IgD-negative memory B cell (primary cell): Measurements from ENCODE around the gene USP48. TPM values are rescaled to one million over a fixed set of nuclear protein-coding genes. Genes with fewer than 3 reads are reported as not detected.

Source experiments
- H3K27ac Mint-ChIP-seq, 3 donors: one replicate each; pipeline ENCODE4 v1.8.0; 2020 to 2022; ENCODE audit warnings: mild to moderate bottlenecking in 3 of 3, mixed read lengths in 3 of 3, moderate library complexity in 1 of 3
- H3K27me3 Mint-ChIP-seq: one replicate; pipeline ENCODE4 v1.8.0; 2021; ENCODE audit warnings: mixed read lengths
- H3K36me3 Mint-ChIP-seq: one replicate; pipeline ENCODE4 v1.8.0; 2020; ENCODE audit warnings: mild to moderate bottlenecking, mixed read lengths
- H3K4me1 Mint-ChIP-seq, 3 donors: one replicate each; pipeline ENCODE4 v1.8.0; 2020 to 2022; ENCODE audit warnings: mixed read lengths in 3 of 3, mild to moderate bottlenecking in 1 of 3
- H3K4me3 Mint-ChIP-seq, 4 donors: one replicate each; pipeline ENCODE4 v1.8.0; 2020 to 2022; ENCODE audit warnings: mild to moderate bottlenecking in 4 of 4, mixed read lengths in 4 of 4, moderate library complexity in 3 of 4
- H3K9me3 Mint-ChIP-seq, 3 donors: one replicate each; pipeline ENCODE4 v1.8.0; 2020 to 2021; ENCODE audit warnings: mixed read lengths in 3 of 3, mild to moderate bottlenecking in 1 of 3
- polyA plus RNA-seq: library from polyadenylated mRNA; unstranded; fragments of 300-500 nt; fragmentation: Illumina TruSeq; gene quantifications from one replicate; pipeline ENCODE4 v1.2.3, GENCODE V29; 2021

Gene USP48
- polyA plus RNA-seq, 1 donor from 2014 or later, result 58.4 TPM

- Mint-ChIP-seq H3K27me3 (peaks cover 46% of the 10 kb centered on the region), H3K27ac (peak overlapping the region in 1 of 3 donors; percentile 53), H3K36me3 (peaks cover 1% of the 10 kb centered on the region), H3K4me3 (no peak overlapping the region), H3K4me1 (peaks cover 1 to 10% (median 7%) of the 10 kb centered on the region in 3 donors), H3K9me3 (no peaks in the 10 kb centered on the region)
These were observed 120.3 kb downstream of the USP48 start for GRCh38 chr1:21662426-21663247.

GRCh38 chr1:21661886-21662285 is 121.1 kb downstream of the USP48 start:
- H3K9me3 Mint-ChIP-seq, result no peaks in the 10 kb centered on the region
- peaks cover 39% of the 10 kb centered on the region for H3K27me3 Mint-ChIP-seq
- peaks cover 1% of the 10 kb centered on the region for H3K36me3 Mint-ChIP-seq
- peak overlapping the region in 1 of 3 donors; percentile 53 for H3K27ac Mint-ChIP-seq
- peaks cover 1 to 10% (median 7%) of the 10 kb centered on the region in 3 donors for H3K4me1 Mint-ChIP-seq
- peak overlapping the region in 1 of 4 donors; percentile 17 for H3K4me3 Mint-ChIP-seq

DNA sequence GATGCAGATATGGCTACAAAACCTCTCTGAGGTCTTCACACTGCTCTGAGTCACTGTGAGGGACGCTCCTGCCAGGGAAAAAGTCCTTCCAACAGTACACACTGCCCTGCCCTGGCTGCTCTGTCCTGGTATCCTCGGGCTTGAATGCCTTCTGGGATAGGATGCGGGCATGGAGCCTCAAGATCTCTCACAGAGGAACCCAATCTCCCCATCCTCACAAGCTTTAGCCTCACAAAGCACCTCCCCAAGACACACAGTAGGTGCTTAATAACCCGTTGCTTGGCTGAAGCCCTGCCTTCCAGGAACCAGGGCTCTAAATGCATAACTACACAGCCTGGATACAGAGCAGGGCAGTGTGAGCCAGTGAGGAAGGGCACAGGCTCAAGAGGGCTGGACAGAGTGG is 123.0 kb downstream of the USP48 start:
- peak overlapping the region in 1 of 4 donors; percentile 39 for H3K4me3 Mint-ChIP-seq
- no peaks in the 10 kb centered on the region for H3K9me3 Mint-ChIP-seq
- peak overlapping the region in 1 of 3 donors; percentile 89 for H3K27ac Mint-ChIP-seq
- peaks cover 1 to 10% (median 7%) of the 10 kb centered on the region in 3 donors for H3K4me1 Mint-ChIP-seq
- H3K27me3 Mint-ChIP-seq, result peaks cover 29% of the 10 kb centered on the region
- peaks cover 1% of the 10 kb centered on the region for H3K36me3 Mint-ChIP-seq

GRCh38 chr1:21659099-21659923 is 123.6 kb downstream of the USP48 start:
- Mint-ChIP-seq H3K9me3 (no peaks in the 10 kb centered on the region), H3K36me3 (peaks cover 1% of the 10 kb centered on the region), H3K4me1 (peaks cover 1 to 8% (median 5%) of the 10 kb centered on the region in 3 donors), H3K4me3 (peak overlapping the region in 1 of 4 donors; percentile 79), H3K27me3 (peaks cover 29% of the 10 kb centered on the region), H3K27ac (peak overlapping the region in 2 of 3 donors; percentile 78 to 89)

- peaks cover 3 to 5% (median 3%) of the 10 kb centered on the region in 3 donors for H3K4me1 Mint-ChIP-seq
- no peak overlapping the region for H3K4me3 Mint-ChIP-seq
- H3K27me3 Mint-ChIP-seq, result peaks cover 28% of the 10 kb centered on the region
- H3K27ac Mint-ChIP-seq, result no peak overlapping the region
- peaks cover 1% of the 10 kb centered on the region for H3K36me3 Mint-ChIP-seq
- no peaks in the 10 kb centered on the region for H3K9me3 Mint-ChIP-seq
These were observed 125.3 kb downstream of the USP48 start for GRCh38 chr1:21657456-21658190.

GRCh38 chr1:21655748-21656147 is 127.2 kb downstream of the USP48 start:
- no peak overlapping the region for H3K4me3 Mint-ChIP-seq
- H3K36me3 Mint-ChIP-seq, result peaks cover 1% of the 10 kb centered on the region
- peaks cover 13% of the 10 kb centered on the region for H3K27me3 Mint-ChIP-seq
- H3K27ac Mint-ChIP-seq, result no peak overlapping the region
- H3K9me3 Mint-ChIP-seq, result no peaks in the 10 kb centered on the region
- peaks cover 7 to 16% (median 10%) of the 10 kb centered on the region in 3 donors for H3K4me1 Mint-ChIP-seq

- Mint-ChIP-seq H3K27ac (peak overlapping the region in 1 of 3 donors; percentile 17), H3K9me3 (no peaks in the 10 kb centered on the region), H3K27me3 (peaks cover 8% of the 10 kb centered on the region), H3K4me1 (peaks cover 7 to 16% (median 10%) of the 10 kb centered on the region in 3 donors), H3K4me3 (no peak overlapping the region), H3K36me3 (no peaks in the 10 kb centered on the region)
These were observed 127.7 kb downstream of the USP48 start for GRCh38 chr1:21655259-21655658.

- H3K27ac Mint-ChIP-seq, result no peak overlapping the region
- H3K4me3 Mint-ChIP-seq, result peak overlapping the region in 1 of 4 donors; percentile 41
- H3K4me1 Mint-ChIP-seq, result peaks cover 6 to 12% (median 10%) of the 10 kb centered on the region in 3 donors
- H3K9me3 Mint-ChIP-seq, result no peaks in the 10 kb centered on the region
- H3K36me3 Mint-ChIP-seq, result no peaks in the 10 kb centered on the region
- H3K27me3 Mint-ChIP-seq, result no peaks in the 10 kb centered on the region
These were observed 128.7 kb downstream of the USP48 start for GRCh38 chr1:21654209-21654608.

- H3K27me3 Mint-ChIP-seq, result no peaks in the 10 kb centered on the region
- no peak overlapping the region for H3K27ac Mint-ChIP-seq
- H3K36me3 Mint-ChIP-seq, result no peaks in the 10 kb centered on the region
- H3K4me1 Mint-ChIP-seq, result peaks cover 9 to 13% (median 10%) of the 10 kb centered on the region in 3 donors
- no peak overlapping the region for H3K4me3 Mint-ChIP-seq
- H3K9me3 Mint-ChIP-seq, result no peaks in the 10 kb centered on the region
These were observed 129.2 kb downstream of the USP48 start for GRCh38 chr1:21653744-21654100.

DNA sequence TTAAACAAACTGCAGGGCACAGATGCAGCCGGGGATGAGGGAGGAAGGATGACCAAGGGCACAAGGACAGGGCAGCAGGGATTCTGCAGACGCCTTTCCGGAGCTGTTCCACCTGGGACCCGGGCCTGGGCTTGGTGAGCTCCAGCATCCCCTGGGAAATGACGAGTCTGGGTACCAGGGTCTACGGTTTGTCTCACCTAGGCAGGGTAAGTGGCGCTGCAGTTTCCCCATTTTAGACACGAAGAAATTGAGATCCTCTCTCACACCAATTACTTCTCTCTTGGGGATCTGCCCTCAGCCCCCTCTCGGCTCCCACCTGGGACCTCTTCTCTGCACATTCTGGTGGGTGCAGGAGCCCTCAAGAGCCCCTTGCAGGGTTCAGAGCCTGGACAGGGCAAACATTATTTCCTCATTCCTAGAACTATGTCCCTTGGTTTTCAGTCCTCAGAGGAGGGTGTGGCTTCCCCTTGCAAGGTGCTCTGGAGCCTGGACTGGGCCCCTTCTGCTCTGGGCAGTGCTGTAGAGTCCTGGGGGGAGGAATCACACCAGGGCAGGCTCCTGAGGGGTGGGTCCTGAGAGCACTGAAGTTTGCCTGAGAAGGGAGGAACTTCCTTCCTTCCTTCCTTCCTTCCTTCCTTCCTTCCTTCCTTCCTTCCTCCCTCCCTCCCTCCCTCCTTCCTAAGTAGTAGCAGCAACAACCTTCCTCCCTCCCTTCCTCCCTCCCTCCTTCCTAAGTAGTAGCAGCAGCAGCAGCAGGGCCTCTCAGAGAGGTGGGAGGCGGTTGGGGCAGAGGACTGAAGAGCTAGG is 129.8 kb downstream of the USP48 start:
- no peaks in the 10 kb centered on the region for H3K27me3 Mint-ChIP-seq
- no peaks in the 10 kb centered on the region for H3K9me3 Mint-ChIP-seq
- H3K4me3 Mint-ChIP-seq, result peak overlapping the region; percentile 23 to 87 (median 70)
- no peaks in the 10 kb centered on the region for H3K36me3 Mint-ChIP-seq
- H3K4me1 Mint-ChIP-seq, result peaks cover 9 to 13% (median 10%) of the 10 kb centered on the region in 3 donors
- peak overlapping the region in 1 of 3 donors; percentile 94 for H3K27ac Mint-ChIP-seq

- H3K27ac Mint-ChIP-seq, result peak overlapping the region in 2 of 3 donors; percentile 44 to 68
- H3K4me1 Mint-ChIP-seq, result peaks cover 9 to 13% (median 12%) of the 10 kb centered on the region in 3 donors
- H3K27me3 Mint-ChIP-seq, result no peaks in the 10 kb centered on the region
- no peaks in the 10 kb centered on the region for H3K9me3 Mint-ChIP-seq
- no peaks in the 10 kb centered on the region for H3K36me3 Mint-ChIP-seq
- peak overlapping the region; percentile 79 to 94 (median 84) for H3K4me3 Mint-ChIP-seq
These were observed 130.6 kb downstream of the USP48 start for GRCh38 chr1:21652101-21652936.

DNA sequence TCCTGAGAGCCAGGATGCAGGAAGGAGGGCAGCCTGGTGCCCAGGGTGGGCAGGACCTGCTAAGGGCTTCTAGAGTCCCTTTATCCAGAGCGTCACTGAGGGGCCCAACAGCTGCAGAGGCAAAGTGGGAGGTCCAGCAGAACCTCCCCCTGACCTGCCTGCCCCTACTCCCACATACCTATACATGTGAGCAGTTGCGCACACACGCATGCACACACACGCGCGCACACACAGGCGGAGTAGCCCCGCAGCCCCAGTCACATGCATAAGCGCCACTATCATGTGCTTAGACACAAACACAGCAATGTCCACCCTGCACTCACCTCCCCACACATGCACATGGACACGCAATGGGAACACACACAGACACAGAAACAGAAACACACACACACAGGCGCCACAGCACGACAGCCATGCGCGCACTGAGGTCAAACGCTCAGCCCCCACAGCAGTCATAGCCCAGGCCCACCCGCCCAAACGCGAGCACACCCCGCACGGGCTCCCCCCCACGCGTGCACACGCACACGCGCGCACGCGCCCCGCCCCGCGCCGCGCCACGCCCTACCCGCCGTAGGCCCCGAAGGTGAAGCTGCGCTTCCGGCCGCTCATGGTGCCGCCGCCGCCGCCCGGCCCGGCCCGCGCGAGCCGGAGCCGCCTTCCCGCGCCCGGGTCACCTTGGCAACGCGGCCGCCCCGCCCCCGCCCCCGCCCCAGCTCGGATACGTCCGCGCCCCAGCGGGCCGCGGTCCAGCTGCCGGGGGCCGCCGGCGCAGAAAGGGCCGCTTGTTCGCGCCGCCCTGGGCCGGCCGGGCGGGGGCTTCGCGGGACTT is 131.5 kb downstream of the USP48 start:
- H3K4me3 Mint-ChIP-seq, result peak overlapping the region; percentile 78 to 95 (median 91)
- H3K27ac Mint-ChIP-seq, result no peak overlapping the region
- H3K4me1 Mint-ChIP-seq, result peaks cover 9 to 13% (median 13%) of the 10 kb centered on the region in 3 donors
- peaks cover 0 to 2% (median 0%) of the 10 kb centered on the region in 3 donors for H3K9me3 Mint-ChIP-seq
- H3K27me3 Mint-ChIP-seq, result peaks cover 8% of the 10 kb centered on the region
- H3K36me3 Mint-ChIP-seq, result no peaks in the 10 kb centered on the region
